Measurements from ENCODE around the gene NT5C2.
"Not testable (repeated sequence)": the region's sequence is repeated elsewhere in the genome, so short reads cannot be mapped to it uniquely, and the experiment has no call there.

Gene NT5C2

GRCh38 chr10:103145860-103146466 lies 47.1 kb downstream of the NT5C2 start:
- no peaks in the 10 kb centered on the region for H3K9me3 ChIP-seq (ENCODE audit: control insufficient read depth, insufficient read depth, low read length)
- no CpG with 5 or more reads among the region's 3 CpGs for WGBS (ENCODE audit: insufficient coverage, insufficient read length)
- DNase-seq (ENCODE audit: low read depth, low spot score): no peak
- H3K4me1 ChIP-seq (ENCODE audit: control insufficient read depth, insufficient read depth, low read length): no peaks in the 10 kb centered on the region; the same call in 1 of the 2 replicates
- H3K27ac ChIP-seq (ENCODE audit: low read length): no peak overlapping the region
- H3K36me3 ChIP-seq (ENCODE audit: control insufficient read depth, insufficient read depth, low read length): no peaks in the 10 kb centered on the region
- no peaks in the 10 kb centered on the region for H3K27me3 ChIP-seq (ENCODE audit: control insufficient read depth, insufficient read depth, low read length)
- no peak overlapping the region for H3K4me3 ChIP-seq (ENCODE audit: low read length)

DNA sequence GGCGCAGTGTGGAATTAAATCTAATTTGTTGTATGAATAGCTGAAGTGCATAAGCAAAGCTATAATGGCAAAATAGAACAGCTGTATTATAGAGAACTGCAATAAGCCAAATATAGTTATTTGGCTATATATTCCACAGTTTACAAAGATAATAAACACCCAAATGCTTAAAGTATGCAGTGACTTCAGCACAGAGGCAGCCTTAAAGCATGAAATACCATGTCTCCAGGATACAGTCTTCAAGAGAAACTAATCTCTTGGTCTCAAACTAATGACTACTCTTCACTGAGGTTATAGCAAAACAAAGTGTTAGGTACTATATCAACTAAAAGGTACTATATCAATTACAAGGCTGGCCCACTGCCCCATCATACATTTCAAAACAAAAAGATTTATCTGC lies 48.0 kb downstream of the NT5C2 start:
- no peaks in the 10 kb centered on the region for H3K36me3 ChIP-seq (ENCODE audit: control insufficient read depth, insufficient read depth, low read length)
- H3K4me1 ChIP-seq (ENCODE audit: control insufficient read depth, insufficient read depth, low read length): no peaks in the 10 kb centered on the region; the same call in 1 of the 2 replicates
- no peaks in the 10 kb centered on the region for H3K9me3 ChIP-seq (ENCODE audit: control insufficient read depth, insufficient read depth, low read length)
- H3K4me3 ChIP-seq (ENCODE audit: low read length): no peak overlapping the region
- no peak overlapping the region for H3K27ac ChIP-seq (ENCODE audit: low read length)
- no peaks in the 10 kb centered on the region for H3K27me3 ChIP-seq (ENCODE audit: control insufficient read depth, insufficient read depth, low read length)
- WGBS (ENCODE audit: insufficient coverage, insufficient read length): no CpG with 5 or more reads among the region's 1 CpG
- no peak for DNase-seq (ENCODE audit: low read depth, low spot score)

GRCh38 chr10:103144041-103144440 lies 49.0 kb downstream of the NT5C2 start:
- no peak overlapping the region for H3K27ac ChIP-seq (ENCODE audit: low read length)
- no peak overlapping the region for H3K4me3 ChIP-seq (ENCODE audit: low read length)
- no peaks in the 10 kb centered on the region for H3K9me3 ChIP-seq (ENCODE audit: control insufficient read depth, insufficient read depth, low read length)
- no peaks in the 10 kb centered on the region; the same call in 1 of the 2 replicates for H3K4me1 ChIP-seq (ENCODE audit: control insufficient read depth, insufficient read depth, low read length)
- H3K36me3 ChIP-seq (ENCODE audit: control insufficient read depth, insufficient read depth, low read length): no peaks in the 10 kb centered on the region
- WGBS (ENCODE audit: insufficient coverage, insufficient read length): no CpG with 5 or more reads among the region's 2 CpGs
- no peaks in the 10 kb centered on the region for H3K27me3 ChIP-seq (ENCODE audit: control insufficient read depth, insufficient read depth, low read length)
- no peak for DNase-seq (ENCODE audit: low read depth, low spot score)

DNA sequence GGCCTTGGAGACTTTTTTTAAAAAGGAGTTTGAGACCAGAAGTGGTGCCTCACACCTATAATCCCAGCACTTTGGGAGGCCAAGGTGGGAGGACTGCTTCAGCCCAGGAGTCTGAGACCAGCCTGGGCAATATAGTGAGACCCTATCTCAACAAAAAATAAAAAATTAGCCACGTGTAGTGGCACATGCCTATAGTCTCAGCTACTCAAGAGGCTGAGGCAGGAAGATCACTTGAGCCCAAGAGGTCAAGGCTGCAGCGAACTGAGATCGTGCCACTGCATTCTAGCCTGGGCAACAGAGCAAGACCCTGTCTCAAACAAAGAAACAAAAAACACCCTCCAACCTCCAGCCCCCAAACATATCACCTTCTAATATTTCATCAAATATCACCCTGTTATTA lies 49.4 kb downstream of the NT5C2 start:
- H3K4me3 ChIP-seq (ENCODE audit: low read length); H3K9me3 ChIP-seq (ENCODE audit: control insufficient read depth, insufficient read depth, low read length); H3K36me3 ChIP-seq (ENCODE audit: control insufficient read depth, insufficient read depth, low read length); H3K27me3 ChIP-seq (ENCODE audit: control insufficient read depth, insufficient read depth, low read length); DNase-seq (ENCODE audit: low read depth, low spot score); H3K27ac ChIP-seq (ENCODE audit: low read length); H3K4me1 ChIP-seq (ENCODE audit: control insufficient read depth, insufficient read depth, low read length): not testable (repeated sequence)
- WGBS (ENCODE audit: insufficient coverage, insufficient read length): no CpG with 5 or more reads among the region's 3 CpGs

DNA sequence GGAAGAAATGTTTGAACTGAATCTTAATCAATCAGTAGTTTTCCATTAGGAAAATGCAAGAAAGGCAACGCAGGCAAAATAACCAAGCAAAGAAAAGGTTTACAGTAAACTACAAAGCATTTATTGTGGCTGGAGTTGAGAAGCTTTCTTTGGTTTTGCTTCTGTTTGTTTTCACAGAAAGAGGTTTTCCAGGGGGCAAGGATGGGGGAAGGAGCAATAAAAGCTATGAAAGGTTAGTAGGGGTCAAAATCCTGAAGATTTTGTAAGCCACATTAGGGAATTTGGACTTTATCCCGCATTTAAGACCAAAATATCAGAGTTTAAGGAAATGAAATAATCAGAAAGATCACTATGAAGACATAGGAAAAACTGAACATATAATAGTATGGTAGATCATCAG lies 51.1 kb downstream of the NT5C2 start:
- Histone ChIP-seq H3K4me3 (ENCODE audit: low read length) (no peak overlapping the region), H3K9me3 (ENCODE audit: control insufficient read depth, insufficient read depth, low read length) (no peaks in the 10 kb centered on the region), H3K36me3 (ENCODE audit: control insufficient read depth, insufficient read depth, low read length) (peaks cover 3% of the 10 kb centered on the region; the same call in 1 of the 2 replicates), H3K27me3 (ENCODE audit: control insufficient read depth, insufficient read depth, low read length) (no peaks in the 10 kb centered on the region), H3K27ac (ENCODE audit: low read length) (no peak overlapping the region), H3K4me1 (ENCODE audit: control insufficient read depth, insufficient read depth, low read length) (no peaks in the 10 kb centered on the region; the same call in 1 of the 2 replicates)
- WGBS (ENCODE audit: insufficient coverage, insufficient read length): no CpG with 5 or more reads among the region's 2 CpGs
- DNase-seq (ENCODE audit: low read depth, low spot score): no peak

DNA sequence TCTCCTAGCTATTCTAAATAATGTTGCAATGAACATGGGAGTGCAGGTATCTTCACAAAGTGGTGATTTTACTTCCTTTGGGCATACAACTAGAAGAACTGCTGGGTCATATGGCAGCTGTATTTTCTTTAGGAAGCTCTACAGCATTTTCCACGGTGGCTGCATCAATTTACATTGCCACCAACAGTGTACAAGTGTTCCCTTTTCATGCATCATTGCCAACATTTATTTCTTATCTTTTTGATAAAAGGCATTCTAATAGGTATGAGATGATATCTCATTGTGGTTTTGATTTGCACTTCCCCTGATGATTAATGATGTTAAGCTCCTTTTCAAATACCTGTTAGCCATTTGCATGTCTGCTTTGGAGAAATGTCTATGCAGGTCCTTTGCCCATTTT lies 52.6 kb downstream of the NT5C2 start:
- DNase-seq (ENCODE audit: low read depth, low spot score): no peak
- Histone ChIP-seq H3K4me3 (ENCODE audit: low read length) (no peak overlapping the region), H3K27ac (ENCODE audit: low read length) (no peak overlapping the region), H3K36me3 (ENCODE audit: control insufficient read depth, insufficient read depth, low read length) (peaks cover 3% of the 10 kb centered on the region; the same call in 1 of the 2 replicates), H3K4me1 (ENCODE audit: control insufficient read depth, insufficient read depth, low read length) (no peaks in the 10 kb centered on the region; the same call in 1 of the 2 replicates), H3K9me3 (ENCODE audit: control insufficient read depth, insufficient read depth, low read length) (no peaks in the 10 kb centered on the region), H3K27me3 (ENCODE audit: control insufficient read depth, insufficient read depth, low read length) (no peaks in the 10 kb centered on the region)
- no CpG with 5 or more reads among the region's 1 CpG for WGBS (ENCODE audit: insufficient coverage, insufficient read length)

GRCh38 chr10:103139803-103140202 lies 53.3 kb downstream of the NT5C2 start:
- DNase-seq (ENCODE audit: low read depth, low spot score): no peak
- H3K9me3 ChIP-seq (ENCODE audit: control insufficient read depth, insufficient read depth, low read length): no peaks in the 10 kb centered on the region
- H3K27me3 ChIP-seq (ENCODE audit: control insufficient read depth, insufficient read depth, low read length): no peaks in the 10 kb centered on the region
- peaks cover 3% of the 10 kb centered on the region; the same call in 1 of the 2 replicates for H3K36me3 ChIP-seq (ENCODE audit: control insufficient read depth, insufficient read depth, low read length)
- no CpG with 5 or more reads among the region's 3 CpGs for WGBS (ENCODE audit: insufficient coverage, insufficient read length)
- H3K27ac ChIP-seq (ENCODE audit: low read length): no peak overlapping the region
- no peaks in the 10 kb centered on the region for H3K4me1 ChIP-seq (ENCODE audit: control insufficient read depth, insufficient read depth, low read length)
- no peak overlapping the region for H3K4me3 ChIP-seq (ENCODE audit: low read length)

- not testable (repeated sequence) for H3K4me1 ChIP-seq (ENCODE audit: control insufficient read depth, insufficient read depth, low read length); H3K27me3 ChIP-seq (ENCODE audit: control insufficient read depth, insufficient read depth, low read length); H3K27ac ChIP-seq (ENCODE audit: low read length); H3K36me3 ChIP-seq (ENCODE audit: control insufficient read depth, insufficient read depth, low read length); DNase-seq (ENCODE audit: low read depth, low spot score); H3K4me3 ChIP-seq (ENCODE audit: low read length); H3K9me3 ChIP-seq (ENCODE audit: control insufficient read depth, insufficient read depth, low read length)
- WGBS (ENCODE audit: insufficient coverage, insufficient read length): no CpG with 5 or more reads among the region's 3 CpGs
Measured at GRCh38 chr10:103135168-103135567, 57.9 kb downstream of the NT5C2 start.

DNA sequence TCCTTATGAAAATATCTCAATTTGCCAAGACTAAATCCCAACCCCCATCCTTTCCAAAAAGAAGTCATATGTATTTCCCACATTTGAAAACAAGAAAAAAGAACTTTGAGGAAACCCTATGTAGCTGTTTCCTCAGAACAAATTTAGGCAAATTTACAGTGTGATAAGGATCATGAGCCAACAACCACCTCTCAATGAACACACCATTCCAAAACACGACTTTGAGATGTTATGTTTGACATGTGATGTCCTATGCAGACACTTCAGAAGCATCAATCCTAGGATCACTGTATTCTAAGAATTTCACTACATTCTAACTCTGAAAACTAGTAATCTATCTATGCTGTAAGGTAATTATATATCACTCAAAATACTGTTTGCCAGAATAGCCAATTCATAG lies 62.2 kb downstream of the NT5C2 start:
- H3K9me3 ChIP-seq (ENCODE audit: control insufficient read depth, insufficient read depth, low read length): no peaks in the 10 kb centered on the region
- WGBS (ENCODE audit: insufficient coverage, insufficient read length): no CpG with 5 or more reads among the region's 1 CpG
- no peaks in the 10 kb centered on the region for H3K4me1 ChIP-seq (ENCODE audit: control insufficient read depth, insufficient read depth, low read length)
- H3K36me3 ChIP-seq (ENCODE audit: control insufficient read depth, insufficient read depth, low read length): no peaks in the 10 kb centered on the region
- no peaks in the 10 kb centered on the region for H3K27me3 ChIP-seq (ENCODE audit: control insufficient read depth, insufficient read depth, low read length)
- DNase-seq (ENCODE audit: low read depth, low spot score): no peak
- H3K27ac ChIP-seq (ENCODE audit: low read length): no peak overlapping the region
- no peak overlapping the region for H3K4me3 ChIP-seq (ENCODE audit: low read length)

DNA sequence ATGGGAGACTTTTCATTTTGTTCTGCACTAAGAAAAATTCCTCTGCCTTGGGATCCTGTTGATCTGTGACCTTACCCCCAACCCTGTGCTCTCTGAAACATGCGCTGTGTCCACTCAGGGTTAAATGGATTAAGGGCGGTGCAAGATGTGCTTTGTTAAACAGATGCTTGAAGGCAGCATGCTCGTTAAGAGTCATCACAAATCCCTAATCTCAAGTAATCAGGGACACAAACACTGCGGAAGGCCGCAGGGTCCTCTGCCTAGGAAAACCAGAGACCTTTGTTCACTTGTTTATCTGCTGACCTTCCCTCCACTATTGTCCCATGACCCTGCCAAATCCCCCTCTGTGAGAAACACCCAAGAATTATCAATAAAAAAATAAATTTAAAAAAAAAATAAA lies 62.9 kb downstream of the NT5C2 start:
- H3K27ac ChIP-seq (ENCODE audit: low read length); H3K4me3 ChIP-seq (ENCODE audit: low read length); H3K27me3 ChIP-seq (ENCODE audit: control insufficient read depth, insufficient read depth, low read length); H3K4me1 ChIP-seq (ENCODE audit: control insufficient read depth, insufficient read depth, low read length); H3K9me3 ChIP-seq (ENCODE audit: control insufficient read depth, insufficient read depth, low read length); H3K36me3 ChIP-seq (ENCODE audit: control insufficient read depth, insufficient read depth, low read length); DNase-seq (ENCODE audit: low read depth, low spot score): not testable (repeated sequence)
- no CpG with 5 or more reads among the region's 5 CpGs for WGBS (ENCODE audit: insufficient coverage, insufficient read length)

GRCh38 chr10:103127241-103127640 lies 65.8 kb downstream of the NT5C2 start:
- H3K4me1 ChIP-seq (ENCODE audit: control insufficient read depth, insufficient read depth, low read length): no peaks in the 10 kb centered on the region
- H3K27me3 ChIP-seq (ENCODE audit: control insufficient read depth, insufficient read depth, low read length): no peaks in the 10 kb centered on the region
- no peaks in the 10 kb centered on the region for H3K36me3 ChIP-seq (ENCODE audit: control insufficient read depth, insufficient read depth, low read length)
- no peak overlapping the region for H3K27ac ChIP-seq (ENCODE audit: low read length)
- no peak overlapping the region for H3K4me3 ChIP-seq (ENCODE audit: low read length)
- no peak for DNase-seq (ENCODE audit: low read depth, low spot score)
- no CpG with 5 or more reads among the region's 1 CpG for WGBS (ENCODE audit: insufficient coverage, insufficient read length)
- no peaks in the 10 kb centered on the region for H3K9me3 ChIP-seq (ENCODE audit: control insufficient read depth, insufficient read depth, low read length)

Measured in iPS DF 6.9 (cell line).